Spinal cord (tissue), 10 donors: Measurements from ENCODE around the gene ANO3. TPM values are rescaled to one million over a fixed set of nuclear protein-coding genes. Genes with fewer than 3 reads are reported as not detected.
A peak's percentile ranks its signal among the peaks of the same experiment; 100 is the strongest.

Source experiments
- DNase-seq, 6 donors: peaks; one replicate each; pipeline versions ENCODE4 v3.0.0 to v3.0.0-alpha.2; 2013 to 2015; ENCODE audit warnings: low spot score in 6 of 6, low read depth in 4 of 6
- H3K27ac ChIP-seq: one replicate; pipeline ENCODE4 v1.5.1; 2013; ENCODE audit warnings: low read depth, low read length, control low read depth
- H3K27me3 ChIP-seq: one replicate; pipeline ENCODE4 v1.6.1; 2013; ENCODE audit warnings: low read length; ENCODE audit not compliant: control insufficient read depth, insufficient read depth
- H3K36me3 ChIP-seq: one replicate; pipeline ENCODE4 v1.6.1; 2013; ENCODE audit warnings: low read length; ENCODE audit not compliant: control insufficient read depth, insufficient read depth
- H3K4me1 ChIP-seq: one replicate; pipeline ENCODE4 v1.6.1; 2013; ENCODE audit warnings: low read length; ENCODE audit not compliant: control insufficient read depth, insufficient read depth
- H3K4me3 ChIP-seq: one replicate; pipeline ENCODE4 v1.5.1; 2013; ENCODE audit warnings: low read depth, low read length, control low read depth
- H3K9me3 ChIP-seq: one replicate; pipeline ENCODE4 v1.6.1; 2013; ENCODE audit warnings: low read length; ENCODE audit not compliant: control insufficient read depth, insufficient read depth
- WGBS: methylation state at CpG from one replicate; pipeline ENCODE4 v1.1.5; 2013; ENCODE audit warnings: missing lambda C conversion rate; ENCODE audit not compliant: insufficient coverage; 5-methylcytosine and 5-hydroxymethylcytosine counted together
- polyA plus RNA-seq, 2 donors: library from polyadenylated mRNA; unstranded; fragments of 120-200 nt; gene quantifications; one replicate each; pipeline ENCODE4 v1.2.1, GENCODE V29; 2013; ENCODE audit not compliant: insufficient read length in 2 of 2
- total RNA-seq, 2 donors: library from RNA; depleted of rRNA in 1 of 2; stranded (reverse); fragments of 120-200 nt in 1 of 2; fragments of >200 nt in 1 of 2; gene quantifications; one replicate each; pipeline versions ENCODE4 v1.2.3 to v1.2.4, GENCODE V29; 2013 to 2014
- donor health status: healthy.

Gene ANO3
- total and polyA plus RNA-seq, 4 donors = 2.4 to 12.9 (median 3.8) TPM

DNA sequence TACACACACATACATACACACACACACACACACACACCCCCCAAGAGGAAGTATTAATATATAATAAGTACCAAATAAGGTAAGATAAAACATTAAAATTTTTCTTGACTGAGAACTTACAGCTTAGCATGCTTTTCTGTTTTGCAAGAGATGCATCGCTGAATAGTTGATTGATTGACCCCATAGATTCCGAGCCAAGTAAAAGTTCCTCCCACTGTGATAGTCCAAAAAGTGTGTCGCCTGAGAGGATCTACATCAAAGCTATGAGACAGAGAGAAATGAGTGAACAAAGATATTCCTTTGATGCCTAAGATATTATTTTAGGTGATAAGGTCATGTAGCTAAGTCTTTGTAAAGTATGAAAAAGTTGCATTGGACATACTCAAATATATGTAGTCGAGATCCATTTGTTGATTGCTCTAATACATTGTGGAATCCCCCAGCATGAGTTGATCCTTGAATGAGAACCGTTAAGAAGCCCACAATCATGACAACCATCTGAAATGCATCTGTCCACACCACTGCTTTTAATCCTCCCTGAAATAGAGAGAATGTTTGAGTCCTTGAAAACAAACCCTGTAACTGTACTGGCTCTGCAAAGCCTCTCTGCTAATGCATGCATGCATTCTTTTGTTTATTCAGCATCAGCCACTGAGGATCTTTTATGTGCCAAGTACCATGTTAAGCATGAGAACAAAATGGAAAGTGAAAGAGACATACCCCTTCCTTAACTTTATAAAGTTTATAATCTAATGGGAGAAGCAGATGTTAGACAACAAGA is 371.7 kb downstream of the ANO3 start:
- no peaks in the 10 kb centered on the region for H3K9me3 ChIP-seq
- no peak overlapping the region for H3K27ac ChIP-seq
- H3K27me3 ChIP-seq = no peaks in the 10 kb centered on the region
- H3K4me3 ChIP-seq = no peak overlapping the region
- H3K36me3 ChIP-seq = no peaks in the 10 kb centered on the region
- no peaks in the 10 kb centered on the region for H3K4me1 ChIP-seq
- 57% methylated on average over 3 of the region's 5 CpGs for WGBS
- peak in 4 of 6 donors; percentile 2 to 44 (median 11) for DNase-seq

GRCh38 chr11:26704249-26704648 is 372.3 kb downstream of the ANO3 start:
- 86% methylated on average over 1 of the region's 1 CpG for WGBS
- DNase-seq = no peak

DNA sequence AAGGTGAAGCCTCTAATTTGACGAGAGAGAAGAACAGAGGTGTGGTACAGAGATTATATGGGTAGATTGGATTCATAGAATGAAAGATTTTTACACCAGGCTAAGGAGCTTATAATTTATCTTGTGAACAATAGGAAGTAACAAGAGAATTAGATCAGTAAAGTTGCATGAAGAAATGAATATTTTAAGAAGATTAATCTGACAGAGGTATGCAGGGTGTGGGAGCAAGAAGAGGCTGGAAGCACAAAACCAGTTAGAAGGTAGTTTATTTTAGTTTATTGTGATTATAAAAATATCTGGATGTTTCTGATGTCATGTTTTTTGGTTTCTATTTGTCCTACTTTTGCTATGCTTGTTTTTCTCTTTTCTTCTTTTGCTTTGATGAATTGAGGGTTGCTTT is 374.3 kb downstream of the ANO3 start:
- no peak overlapping the region for H3K27ac ChIP-seq
- H3K36me3 ChIP-seq = no peaks in the 10 kb centered on the region
- H3K4me1 ChIP-seq = no peaks in the 10 kb centered on the region
- H3K27me3 ChIP-seq = no peaks in the 10 kb centered on the region
- no peaks in the 10 kb centered on the region for H3K9me3 ChIP-seq
- H3K4me3 ChIP-seq = no peak overlapping the region
- DNase-seq = no peak
- 100% methylated on average over 1 of the region's 1 CpG for WGBS

More at GRCh38 chr11:26704249-26704648, 372.3 kb downstream of the ANO3 start:
- Histone ChIP-seq H3K4me3 (no peak overlapping the region), H3K27me3 (no peaks in the 10 kb centered on the region), H3K36me3 (no peaks in the 10 kb centered on the region), H3K9me3 (no peaks in the 10 kb centered on the region), H3K27ac (no peak overlapping the region), H3K4me1 (no peaks in the 10 kb centered on the region)

DNA sequence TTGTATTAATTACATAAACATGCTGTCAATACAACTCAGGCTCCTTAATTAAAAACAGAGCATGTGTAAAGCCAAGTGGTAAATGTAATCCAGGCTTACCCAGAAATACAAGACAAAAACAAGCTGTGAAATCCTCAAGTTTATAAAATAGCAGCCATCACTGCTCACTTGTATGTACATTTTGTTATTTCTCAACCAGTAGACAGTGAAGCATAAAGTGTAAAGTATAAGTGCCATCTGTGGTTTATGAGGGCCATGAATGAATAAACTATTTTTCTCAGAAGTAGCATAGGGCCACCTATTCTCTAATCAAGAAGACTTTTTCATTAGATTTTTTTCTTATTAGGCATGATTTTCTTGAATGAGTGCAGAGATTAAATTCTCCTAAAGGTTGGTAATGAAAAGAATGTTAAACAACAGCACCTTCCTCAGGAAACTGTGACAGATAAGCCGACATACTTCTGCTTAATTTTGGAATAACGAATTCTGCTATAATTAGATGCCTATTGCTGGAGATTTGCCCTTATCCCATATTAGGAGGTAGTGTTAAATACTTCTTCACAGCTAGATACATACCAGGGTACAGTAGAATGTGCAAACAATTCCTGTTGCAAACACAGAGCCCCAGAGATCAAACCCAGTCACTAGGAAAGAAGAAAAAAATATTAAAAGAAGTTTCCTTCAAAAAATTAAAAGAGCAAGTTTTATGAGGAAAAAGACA is 377.0 kb downstream of the ANO3 start:
- H3K4me1 ChIP-seq = no peaks in the 10 kb centered on the region
- DNase-seq = no peak
- no CpG with 5 or more reads among the region's 2 CpGs for WGBS
- H3K9me3 ChIP-seq = no peaks in the 10 kb centered on the region
- H3K27me3 ChIP-seq = no peaks in the 10 kb centered on the region
- H3K36me3 ChIP-seq = no peaks in the 10 kb centered on the region
- no peak overlapping the region for H3K27ac ChIP-seq
- H3K4me3 ChIP-seq = no peak overlapping the region

DNA sequence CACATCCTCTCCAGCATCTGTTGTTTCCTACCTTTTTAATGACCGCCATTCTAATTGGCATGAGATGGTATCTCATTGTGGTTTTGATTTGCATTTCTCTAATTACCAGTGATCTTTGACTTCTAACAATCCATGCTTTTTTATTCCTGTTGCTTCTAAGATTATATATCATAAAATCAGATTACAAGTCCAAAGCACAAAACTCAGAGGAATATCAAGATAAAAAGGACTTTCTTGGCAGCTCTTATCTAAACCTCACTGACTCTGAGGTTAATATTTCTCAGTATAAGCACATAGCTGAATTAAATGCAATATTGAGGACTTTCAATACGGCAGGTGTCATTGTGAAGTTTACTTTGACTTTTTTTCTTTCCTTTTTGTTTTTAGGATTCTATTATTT is 378.6 kb downstream of the ANO3 start:
- WGBS = no CpG with 5 or more reads among the region's 2 CpGs
- no peak overlapping the region for H3K27ac ChIP-seq

GRCh38 chr11:26712497-26712896 is 380.6 kb downstream of the ANO3 start:
- no peak for DNase-seq
- no peaks in the 10 kb centered on the region for H3K9me3 ChIP-seq
- H3K4me3 ChIP-seq = no peak overlapping the region
- H3K36me3 ChIP-seq = no peaks in the 10 kb centered on the region
- H3K27ac ChIP-seq = no peak overlapping the region
- 90% methylated on average over 2 of the region's 5 CpGs for WGBS
- no peaks in the 10 kb centered on the region for H3K4me1 ChIP-seq
- no peaks in the 10 kb centered on the region for H3K27me3 ChIP-seq

More for the DNA sequence above, 378.6 kb downstream of the ANO3 start:
- no peaks in the 10 kb centered on the region for H3K36me3 ChIP-seq
- no peaks in the 10 kb centered on the region for H3K9me3 ChIP-seq
- no peaks in the 10 kb centered on the region for H3K4me1 ChIP-seq
- no peaks in the 10 kb centered on the region for H3K27me3 ChIP-seq
- no peak for DNase-seq
- no peak overlapping the region for H3K4me3 ChIP-seq

Other genes with a start within 250 kb of the ANO3 start
- under 1 TPM in 1 of 2 donors, not detected in 1; 0.17 TPM for gene MUC15, start 240.1 kb downstream of the ANO3 start, total RNA-seq
- not detected for gene MUC15, start 240.1 kb downstream of the ANO3 start, polyA plus RNA-seq